SK-N-MC (cell line): Measurements from ENCODE around the gene CAMK2A.

Experiments used
- DNase-seq: peaks from one replicate; pipeline ENCODE4 v3.0.0-alpha.2; 2011; ENCODE audit warnings: low read depth, low spot score
- H3K27ac ChIP-seq: fragments of 200-600 bp; sonication (generic); 2 replicates; pipeline ENCODE4 v1.5.1; 2016; ENCODE audit warnings: mixed run types
- H3K36me3 ChIP-seq: fragments of 200-600 bp; sonication (generic); 2 replicates; pipeline ENCODE4 v1.6.1; 2017; ENCODE audit warnings: antibody characterized with exemption, low read length, mixed read lengths; ENCODE audit not compliant: insufficient read depth
- H3K4me3 ChIP-seq: fragments of 200-600 bp; sonication (generic); 2 replicates; pipeline ENCODE4 v1.5.1; 2016
- H3K9ac ChIP-seq: fragments of 200-600 bp; sonication (generic); 2 replicates; pipeline ENCODE4 v1.8.0; 2017; ENCODE audit warnings: mixed run types, mixed read lengths; ENCODE audit not compliant: insufficient read length
- H3K9me3 ChIP-seq: fragments of 200-600 bp; sonication (generic); 2 replicates; pipeline ENCODE4 v1.6.1; 2017; ENCODE audit warnings: low read depth, mild to moderate bottlenecking, antibody characterized with exemption, low read length, moderate library complexity, mixed read lengths
- EZH2 ChIP-seq: fragments of 200-600 bp; sonication (generic); IDR thresholded peaks from one replicate; pipeline ENCODE4 v1.6.1; 2017; ENCODE audit warnings: antibody characterized with exemption
- FOXP2 ChIP-seq: optimal IDR thresholded peaks from 2 replicates; pipeline ENCODE3; 2011; ENCODE audit warnings: mild to moderate bottlenecking, moderate library complexity; ENCODE audit not compliant: insufficient read depth; ENCODE audit errors: extremely low read length, control extremely low read depth
- POLR2AphosphoS5 ChIP-seq: IDR thresholded peaks from 2 replicates; pipeline ENCODE4 v1.6.1; 2012; ENCODE audit warnings: mild to moderate bottlenecking, low read depth, low read length, borderline replicate concordance

CAMK2A gene

DNA sequence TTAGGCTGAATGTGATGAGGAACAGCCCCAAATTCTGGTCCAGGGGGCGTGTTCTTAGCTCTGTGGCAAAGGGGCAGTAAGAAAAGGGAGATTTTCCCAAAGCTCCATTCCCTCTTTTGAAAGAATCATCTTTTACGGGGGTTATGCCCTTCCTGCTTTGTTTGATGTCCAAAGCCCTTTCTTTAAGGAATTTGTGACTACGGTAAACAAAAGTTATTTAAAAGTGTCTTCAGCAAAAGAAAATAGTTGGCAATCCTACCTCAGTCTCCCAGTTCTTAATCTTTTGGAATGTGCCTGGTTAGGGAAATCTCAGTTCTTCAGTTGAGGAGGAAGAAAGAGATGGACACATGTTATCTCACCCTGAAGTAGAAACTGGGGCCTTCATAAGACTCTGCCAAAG is 37.6 kb upstream of the CAMK2A start:
- no peaks in the 10 kb centered on the region for H3K9me3 ChIP-seq
- H3K27ac ChIP-seq: no peak overlapping the region
- no peak overlapping the region for H3K9ac ChIP-seq
- no peak overlapping the region for H3K4me3 ChIP-seq
- H3K36me3 ChIP-seq: no peaks in the 10 kb centered on the region
- no peak for DNase-seq
- TF ChIP-seq FOXP2: no peak
- TF ChIP-seq EZH2: no peak
- TF ChIP-seq POLR2AphosphoS5: no peak

DNA sequence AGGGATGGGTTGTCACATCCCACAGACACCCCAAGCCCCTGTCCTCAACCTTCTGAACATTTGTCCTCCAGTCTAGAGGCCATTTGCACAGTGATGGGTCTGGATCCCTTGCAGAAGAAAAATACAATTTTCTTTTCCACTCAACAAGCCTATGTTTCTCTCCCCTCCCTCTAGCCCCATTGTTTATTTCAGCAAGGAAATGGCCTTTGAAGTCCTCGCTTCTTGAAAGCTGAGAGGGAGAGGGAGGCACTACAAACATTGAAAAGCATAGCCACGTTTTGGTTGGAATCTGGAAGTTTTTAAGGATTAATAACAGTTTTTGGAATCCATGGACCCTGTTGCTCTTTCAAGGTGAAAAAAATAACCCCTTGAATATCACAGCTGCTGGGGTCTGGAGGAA is 37.1 kb upstream of the CAMK2A start:
- Histone ChIP-seq H3K27ac (no peak overlapping the region), H3K36me3 (no peaks in the 10 kb centered on the region)
- TF ChIP-seq FOXP2 (no peak), POLR2AphosphoS5 (no peak), EZH2 (no peak)

DNA sequence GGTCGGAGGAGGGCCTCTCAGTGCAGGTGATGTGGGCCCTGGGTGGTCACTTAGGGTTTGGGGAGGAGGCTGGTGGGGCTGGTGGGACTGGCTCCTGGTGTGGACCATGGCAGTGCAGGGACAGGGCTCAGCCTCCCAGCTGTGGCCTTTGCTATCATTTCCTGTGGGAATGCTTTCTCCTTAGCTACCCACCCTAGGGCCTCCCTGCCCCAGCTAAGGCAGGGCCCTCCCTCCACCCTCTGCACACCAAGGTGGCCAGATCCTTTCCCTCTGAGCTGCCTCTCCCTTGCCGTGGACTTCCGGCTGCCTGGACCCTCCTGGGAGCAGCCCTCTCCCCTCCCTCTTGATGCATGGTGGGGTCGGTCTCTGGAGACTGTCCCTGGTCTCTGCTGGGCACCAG is 35.9 kb upstream of the CAMK2A start:
- no peak for DNase-seq
- no peak overlapping the region for H3K27ac ChIP-seq

More for the DNA sequence above, 37.1 kb upstream of the CAMK2A start:
- H3K4me3 ChIP-seq: no peak overlapping the region
- DNase-seq: no peak
- no peak overlapping the region for H3K9ac ChIP-seq
- no peaks in the 10 kb centered on the region for H3K9me3 ChIP-seq

DNA sequence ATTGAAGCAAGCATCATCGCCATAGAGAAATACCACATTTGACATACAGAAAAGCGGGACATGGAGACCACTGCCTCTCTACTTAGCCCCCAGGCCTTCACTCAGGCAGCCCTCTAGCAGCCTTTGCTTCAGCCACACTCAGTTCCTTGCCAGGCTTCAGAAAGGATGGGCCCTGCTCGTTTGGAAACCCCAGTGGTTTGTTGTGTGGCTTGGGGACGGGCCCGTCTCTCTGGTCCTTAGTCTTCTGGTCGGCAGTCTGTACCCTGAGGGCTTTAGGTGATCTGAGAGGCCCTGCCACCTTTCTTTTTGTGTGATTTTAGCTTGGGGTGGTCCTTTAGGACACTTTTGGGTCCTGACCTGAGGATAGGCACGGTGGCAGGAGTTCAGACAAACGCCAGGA is 34.2 kb upstream of the CAMK2A start:
- Histone ChIP-seq H3K4me3 (no peak overlapping the region), H3K9ac (no peak overlapping the region), H3K9me3 (no peaks in the 10 kb centered on the region), H3K27ac (no peak overlapping the region), H3K36me3 (no peaks in the 10 kb centered on the region)
- no peak for DNase-seq
- no peak for TF ChIP-seq FOXP2
- TF ChIP-seq EZH2: no peak
- TF ChIP-seq POLR2AphosphoS5: no peak

More for the DNA sequence above, 35.9 kb upstream of the CAMK2A start:
- Histone ChIP-seq H3K4me3 (no peak overlapping the region), H3K9me3 (no peaks in the 10 kb centered on the region), H3K36me3 (no peaks in the 10 kb centered on the region), H3K9ac (no peak overlapping the region)
- TF ChIP-seq POLR2AphosphoS5 (no peak), FOXP2 (no peak), EZH2 (no peak)

DNA sequence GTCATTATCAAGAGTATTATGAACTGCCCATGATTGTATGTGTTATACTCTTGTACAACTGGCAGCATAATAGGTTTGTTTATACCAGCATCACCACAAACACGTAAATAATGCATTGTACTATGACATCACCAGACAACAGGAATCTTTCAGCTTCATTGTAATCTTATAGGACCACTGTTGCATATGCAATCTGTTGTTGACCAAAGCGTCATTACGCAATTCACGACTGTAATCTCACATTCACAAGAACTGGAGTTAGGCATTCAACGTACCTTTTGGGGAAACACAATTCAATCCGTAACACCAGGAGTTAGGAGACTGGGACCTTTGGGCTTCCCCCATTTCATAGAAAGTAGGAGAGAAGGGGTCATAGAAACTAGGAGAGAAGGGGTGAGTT is 33.5 kb upstream of the CAMK2A start:
- TF ChIP-seq FOXP2 (no peak), POLR2AphosphoS5 (no peak), EZH2 (no peak)
- H3K4me3 ChIP-seq: no peak overlapping the region
- H3K9me3 ChIP-seq: no peaks in the 10 kb centered on the region
- no peak overlapping the region for H3K9ac ChIP-seq
- H3K27ac ChIP-seq: no peak overlapping the region
- no peaks in the 10 kb centered on the region for H3K36me3 ChIP-seq
- no peak for DNase-seq

DNA sequence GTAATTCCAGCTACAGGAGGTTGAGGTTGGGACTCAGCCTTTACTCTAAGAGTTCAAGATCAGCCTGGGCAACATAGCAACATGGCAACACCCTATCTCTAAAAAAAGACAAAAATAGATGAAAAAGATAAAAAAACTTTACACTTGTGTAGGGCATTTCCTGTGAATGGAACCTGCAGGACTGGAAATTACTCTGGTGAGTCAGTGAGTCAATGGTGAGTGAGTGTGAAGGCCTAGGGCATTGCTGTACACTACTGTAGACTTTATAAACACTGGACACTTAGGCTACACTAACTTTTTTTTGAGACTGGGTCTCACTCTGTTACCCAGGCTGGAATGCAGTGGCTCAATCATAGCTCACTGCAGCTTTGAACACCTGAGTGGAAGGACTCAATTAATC is 32.6 kb upstream of the CAMK2A start:
- DNase-seq: no peak
- H3K9me3 ChIP-seq: no peaks in the 10 kb centered on the region
- H3K9ac ChIP-seq: no peak overlapping the region
- no peak overlapping the region for H3K27ac ChIP-seq
- no peaks in the 10 kb centered on the region for H3K36me3 ChIP-seq
- TF ChIP-seq POLR2AphosphoS5 (no peak), FOXP2 (no peak), EZH2 (no peak)
- H3K4me3 ChIP-seq: no peak overlapping the region

DNA sequence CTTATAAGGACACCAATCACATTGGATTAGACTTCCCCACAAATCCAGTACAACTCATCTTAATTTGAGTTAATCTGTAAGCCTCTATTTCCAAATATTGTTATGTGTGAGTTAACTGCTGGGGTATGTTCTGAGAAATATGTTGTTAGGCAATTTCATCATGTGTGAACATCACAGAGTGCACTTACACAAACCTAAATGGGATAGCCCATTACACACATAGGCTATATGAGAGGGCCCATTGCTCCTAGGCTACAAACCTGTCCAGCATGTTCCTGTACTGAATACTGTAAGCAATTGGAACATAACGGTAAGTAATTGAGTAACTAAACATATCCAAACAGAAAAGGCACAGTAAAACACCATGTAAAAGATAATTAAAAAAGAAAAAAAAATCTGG is 32.2 kb upstream of the CAMK2A start:
- H3K9ac ChIP-seq: no peak overlapping the region
- no peaks in the 10 kb centered on the region for H3K9me3 ChIP-seq
- H3K27ac ChIP-seq: no peak overlapping the region
- no peak overlapping the region for H3K4me3 ChIP-seq
- no peak for DNase-seq
- TF ChIP-seq POLR2AphosphoS5 (no peak), EZH2 (no peak), FOXP2 (no peak)
- H3K36me3 ChIP-seq: no peaks in the 10 kb centered on the region

DNA sequence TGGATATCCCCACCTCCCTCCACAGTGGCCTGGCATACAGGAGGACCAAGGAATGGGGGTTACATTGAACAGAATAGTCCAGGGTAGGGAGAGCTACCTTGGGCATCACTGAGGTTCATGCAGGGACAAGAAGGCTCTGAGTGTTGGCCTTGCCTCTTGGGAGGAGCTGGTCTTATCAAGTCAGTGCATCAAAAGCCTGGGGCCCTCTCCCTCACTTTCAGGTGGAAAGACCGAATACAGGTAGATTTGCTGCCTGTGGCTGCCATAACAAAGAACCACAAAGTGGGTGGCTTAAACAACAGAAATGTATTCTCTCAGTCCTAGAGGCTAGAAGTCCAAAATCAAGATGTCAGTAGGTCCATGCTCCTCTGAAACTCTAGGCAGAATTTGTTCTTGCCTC is 31.6 kb upstream of the CAMK2A start:
- no peak overlapping the region for H3K4me3 ChIP-seq
- no peaks in the 10 kb centered on the region for H3K9me3 ChIP-seq
- no peak overlapping the region for H3K9ac ChIP-seq
- no peak overlapping the region for H3K27ac ChIP-seq
- no peak for DNase-seq
- no peaks in the 10 kb centered on the region for H3K36me3 ChIP-seq
- TF ChIP-seq POLR2AphosphoS5 (no peak), FOXP2 (no peak), EZH2 (no peak)

DNA sequence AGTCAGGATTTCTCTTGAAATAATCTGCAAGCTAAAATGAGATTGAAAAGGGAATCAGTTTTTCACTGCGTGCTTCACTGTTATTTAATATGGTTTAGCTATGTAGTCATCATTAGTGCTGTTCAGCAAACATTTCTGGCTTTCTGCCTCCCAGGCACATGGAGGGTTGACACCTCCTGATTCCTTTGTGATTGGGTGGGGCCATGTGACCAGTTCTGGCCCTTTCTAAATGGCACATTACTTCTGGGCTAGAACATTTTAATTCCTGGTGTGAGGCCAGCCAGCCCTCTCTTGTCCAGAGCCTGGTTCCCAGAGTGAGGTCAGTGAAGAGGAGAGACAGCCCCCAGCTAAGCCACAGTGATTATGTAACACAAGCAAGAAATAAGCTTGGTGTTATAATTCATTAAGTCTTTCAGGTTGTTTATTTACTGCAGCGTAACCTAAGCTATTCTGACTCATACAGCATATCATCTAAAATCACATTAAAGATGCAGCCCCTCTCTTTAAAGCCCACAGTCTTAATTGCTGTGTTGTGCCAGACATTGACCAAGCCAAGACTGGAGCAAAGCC is 30.6 kb upstream of the CAMK2A start:
- Histone ChIP-seq H3K27ac (no peak overlapping the region), H3K9me3 (no peaks in the 10 kb centered on the region), H3K4me3 (no peak overlapping the region), H3K9ac (no peak overlapping the region), H3K36me3 (no peaks in the 10 kb centered on the region)
- DNase-seq: no peak
- TF ChIP-seq EZH2 (no peak), FOXP2 (no peak), POLR2AphosphoS5 (no peak)
